Gastrocnemius medialis (tissue), 4 donors: Measurements from ENCODE around the gene NFKBIZ. TPM values are rescaled to one million over a fixed set of nuclear protein-coding genes. Genes with fewer than 3 reads are reported as not detected.

Experiments used
- ATAC-seq, 2 donors: fragments of 150-250 bp; one replicate each; pipeline ENCODE4 v1.9.1; 2016
- DNase-seq, 2 donors: peaks; one replicate each; pipeline ENCODE4 v3.0.0-alpha.2; 2019
- H3K27ac ChIP-seq, 4 donors: fragments of 200-600 bp; sonication (generic); 1 replicate in 1 of 4; 2 replicates in 3 of 4; pipeline ENCODE4 v1.5.1; 2016 to 2018; ENCODE audit warnings: mild to moderate bottlenecking in 2 of 4, moderate library complexity in 1 of 4
- H3K27me3 ChIP-seq, 3 donors: fragments of 200-600 bp; sonication (generic) in 2 of 3; 1 replicate in 1 of 3; 2 replicates in 2 of 3; pipeline versions ENCODE4 v1.5.1 to v1.6.0; 2016 to 2019; ENCODE audit warnings: mild to moderate bottlenecking in 1 of 3, moderate library complexity in 1 of 3
- H3K36me3 ChIP-seq, 2 donors: fragments of 200-600 bp; sonication (generic) in 1 of 2; one replicate each; pipeline ENCODE4 v1.5.1; 2017 to 2018
- H3K4me1 ChIP-seq, 2 donors: fragments of 200-600 bp; sonication (generic) in 1 of 2; one replicate each; pipeline ENCODE4 v1.5.1; 2016 to 2017; ENCODE audit warnings: mild to moderate bottlenecking in 2 of 2
- H3K4me3 ChIP-seq, 4 donors: fragments of 200-600 bp; sonication (generic) in 3 of 4; 1 replicate in 1 of 4; 2 replicates in 3 of 4; pipeline ENCODE4 v1.5.1; 2016 to 2019; ENCODE audit warnings: mild to moderate bottlenecking in 2 of 4
- H3K9me3 ChIP-seq, 3 donors: fragments of 200-600 bp; sonication (generic) in 2 of 3; 1 replicate in 1 of 3; 2 replicates in 2 of 3; pipeline ENCODE4 v1.5.1; 2016 to 2019
- CTCF ChIP-seq, 5 experiments: fragments of 450-650 bp in 3 of 5; fragments of 200-600 bp in 2 of 5; sonication (generic) in 2 of 5; IDR thresholded peaks in 4 of 5; conservative IDR thresholded peaks in 1 of 5; 1 replicate in 4 of 5; 2 replicates in 1 of 5; pipeline ENCODE4 v1.5.1; 2016 to 2019; ENCODE audit warnings: antibody characterized with exemption in 5 of 5, mild to moderate bottlenecking in 3 of 5, moderate library complexity in 3 of 5
- POLR2A ChIP-seq, 2 donors: fragments of 450-650 bp; IDR thresholded peaks; one replicate each; pipeline ENCODE4 v1.6.1; 2017; ENCODE audit warnings: antibody characterized with exemption in 2 of 2, mild to moderate bottlenecking in 2 of 2, moderate library complexity in 2 of 2
- in situ Hi-C, 4 donors: fragments of 200-750 bp; cut with MboI; loops; one replicate each; pipeline versions ENCODE4 v1.15.0 to v1.8.0; 2017; ENCODE audit warnings: low sequenced_read_pairs in 4 of 4
- intact Hi-C: fragments of 100-400 bp; cut with DNase I; formaldehyde crosslinking; loops from one replicate; pipeline ENCODE4 v1.15.1; 2023; ENCODE audit warnings: low total_unique reads
- total RNA-seq, 4 donors: library from RNA; depleted of rRNA; stranded (reverse); fragments of >200 nt; gene quantifications; one replicate each; pipeline versions ENCODE4 v1.1.0 to v1.2.3, GENCODE V29; 2016

The NFKBIZ gene
- total RNA-seq, 4 donors from 2014 or later = 9.2 to 25.9 (median 20.6) TPM

- peaks cover 14 to 33% of the 10 kb centered on the region in 2 donors for H3K4me1 ChIP-seq
- no peaks in the 10 kb centered on the region for H3K27me3 ChIP-seq
- DNase-seq (no peak), ATAC-seq (peak; percentile 40 to 93)
- H3K36me3 ChIP-seq = no peaks in the 10 kb centered on the region
- no peak overlapping the region for H3K4me3 ChIP-seq
- H3K27ac ChIP-seq = peak overlapping the region; percentile 3 to 72 (median 30)
- no peak for TF ChIP-seq CTCF (IDR thresholded peaks at IDR 0.05 in 4 of 5, conservative IDR thresholded peaks at IDR 0.05 in 1 of 5)
- no peak for TF ChIP-seq POLR2A (IDR thresholded peaks at IDR 0.05)
- intact Hi-C loops = no loop called here
- in situ Hi-C loops = no loop called here
- H3K9me3 ChIP-seq = no peaks in the 10 kb centered on the region
These were observed 12.4 kb upstream of the NFKBIZ start for GRCh38 chr3:101836652-101837598.

GRCh38 chr3:101838691-101839090, 10.6 kb upstream of the NFKBIZ start:
- no peak overlapping the region for H3K27ac ChIP-seq
- no peak overlapping the region for H3K4me3 ChIP-seq
- intact Hi-C loops (no loop called here), in situ Hi-C loops (no loop called here)
- H3K9me3 ChIP-seq = no peaks in the 10 kb centered on the region
- ATAC-seq = no peak
- peaks cover 14 to 30% of the 10 kb centered on the region in 2 donors for H3K4me1 ChIP-seq
- H3K36me3 ChIP-seq = no peaks in the 10 kb centered on the region
- TF ChIP-seq POLR2A (IDR thresholded peaks at IDR 0.05) (no peak), CTCF (IDR thresholded peaks at IDR 0.05 in 4 of 5, conservative IDR thresholded peaks at IDR 0.05 in 1 of 5) (no peak)
- no peak for DNase-seq
- no peaks in the 10 kb centered on the region for H3K27me3 ChIP-seq

- no peak for ATAC-seq
- in situ Hi-C loops = no loop called here
These were observed 9.2 kb upstream of the NFKBIZ start for GRCh38 chr3:101840066-101840465.

GRCh38 chr3:101842245-101842934, 6.9 kb upstream of the NFKBIZ start:
- DNase-seq (no peak), ATAC-seq (no peak)
- H3K27ac ChIP-seq = no peak overlapping the region
- no peaks in the 10 kb centered on the region for H3K9me3 ChIP-seq
- intact Hi-C loops (loop anchor here (5.0 to 10.0 kb wide), 2 partner anchors 268 to 1580 kb away; partner anchors contain the start of genes PCNP and TBC1D23), in situ Hi-C loops (no loop called here)
- H3K4me3 ChIP-seq = no peak overlapping the region
- no peaks in the 10 kb centered on the region for H3K36me3 ChIP-seq
- peaks cover under 1 to 11% of the 10 kb centered on the region in 2 donors for H3K4me1 ChIP-seq
- H3K27me3 ChIP-seq = no peaks in the 10 kb centered on the region
- TF ChIP-seq POLR2A (IDR thresholded peaks at IDR 0.05) (no peak), CTCF (IDR thresholded peaks at IDR 0.05 in 4 of 5, conservative IDR thresholded peaks at IDR 0.05 in 1 of 5) (no peak)

More at GRCh38 chr3:101840066-101840465, 9.2 kb upstream of the NFKBIZ start:
- DNase-seq = no peak
- Histone ChIP-seq H3K36me3 (no peaks in the 10 kb centered on the region), H3K27ac (no peak overlapping the region), H3K4me1 (peaks cover 14 to 30% of the 10 kb centered on the region in 2 donors), H3K27me3 (no peaks in the 10 kb centered on the region), H3K4me3 (no peak overlapping the region), H3K9me3 (no peaks in the 10 kb centered on the region)
- TF ChIP-seq CTCF (IDR thresholded peaks at IDR 0.05 in 4 of 5, conservative IDR thresholded peaks at IDR 0.05 in 1 of 5) = no peak
- intact Hi-C loops = loop anchor here (5.0 to 10.0 kb wide), 2 partner anchors 265 to 1578 kb away; partner anchors contain the start of genes PCNP and TBC1D23
